ENCODE measurements around the gene RAB15. TPM values are rescaled to one million over a fixed set of nuclear protein-coding genes. Genes with fewer than 3 reads are reported as not detected.

Gene RAB15
- total RNA-seq, 1 experiment from 2014 or later: 7.7 TPM

GRCh38 chr14:64945431-64946178, 26.5 kb downstream of the RAB15 start:
- H3K27ac ChIP-seq: no peak overlapping the region
- H3K4me3 ChIP-seq: no peak overlapping the region
- DNase-seq (ENCODE audit: low read depth in 1 of 2, low spot score in 2 of 2): no peak

GRCh38 chr14:64944861-64945260, 27.3 kb downstream of the RAB15 start:
- Histone ChIP-seq H3K9me3 (replicated peaks) (no peaks in the 10 kb centered on the region), H3K4me3 (no peak overlapping the region), H3K4me1 (replicated peaks) (no peaks in the 10 kb centered on the region), H3K27me3 (replicated peaks) (no peaks in the 10 kb centered on the region), H3K36me3 (no peaks in the 10 kb centered on the region; the same call in 1 of the 2 replicates), H3K27ac (no peak overlapping the region)
- no peak for DNase-seq (ENCODE audit: low read depth in 1 of 2, low spot score in 2 of 2)

More at GRCh38 chr14:64945431-64946178, 26.5 kb downstream of the RAB15 start:
- Histone ChIP-seq H3K27me3 (replicated peaks) (no peaks in the 10 kb centered on the region), H3K9me3 (replicated peaks) (no peaks in the 10 kb centered on the region), H3K4me1 (replicated peaks) (no peaks in the 10 kb centered on the region), H3K36me3 (no peaks in the 10 kb centered on the region; the same call in 1 of the 2 replicates)

- Histone ChIP-seq H3K27me3 (replicated peaks) (no peaks in the 10 kb centered on the region), H3K4me1 (replicated peaks) (no peaks in the 10 kb centered on the region), H3K36me3 (no peaks in the 10 kb centered on the region; the same call in 1 of the 2 replicates), H3K4me3 (no peak overlapping the region), H3K9me3 (replicated peaks) (no peaks in the 10 kb centered on the region), H3K27ac (no peak overlapping the region)
- DNase-seq (ENCODE audit: low read depth in 1 of 2, low spot score in 2 of 2): no peak
Observed at GRCh38 chr14:64944041-64944440, 28.1 kb downstream of the RAB15 start.

GRCh38 chr14:64943556-64943955, 28.6 kb downstream of the RAB15 start:
- Histone ChIP-seq H3K27ac (no peak overlapping the region), H3K9me3 (replicated peaks) (no peaks in the 10 kb centered on the region), H3K4me3 (no peak overlapping the region), H3K4me1 (replicated peaks) (no peaks in the 10 kb centered on the region), H3K36me3 (no peaks in the 10 kb centered on the region; the same call in 1 of the 2 replicates), H3K27me3 (replicated peaks) (no peaks in the 10 kb centered on the region)
- DNase-seq (ENCODE audit: low read depth in 1 of 2, low spot score in 2 of 2): no peak

GRCh38 chr14:64942531-64943111, 29.5 kb downstream of the RAB15 start, which contains the start of gene GPX2:
Gene GPX2, minus strand, starts transcription at chr14:64942745. Its CDS starts 19 bp downstream, at chr14:64942726.
- Histone ChIP-seq H3K27ac (no peak within 1 kb of the TSS), H3K4me3 (no peak within 1 kb of the TSS), H3K36me3 (no peaks in the 10 kb centered on the region; the same call in 1 of the 2 replicates), H3K9me3 (replicated peaks) (no peaks in the 10 kb centered on the region), H3K27me3 (replicated peaks) (no peaks in the 10 kb centered on the region), H3K4me1 (replicated peaks) (no peaks in the 10 kb centered on the region)
- no peak for DNase-seq (ENCODE audit: low read depth in 1 of 2, low spot score in 2 of 2)

- H3K36me3 ChIP-seq: no peaks in the 10 kb centered on the region; the same call in 1 of the 2 replicates
- H3K27ac ChIP-seq: no peak overlapping the region
- no peaks in the 10 kb centered on the region for H3K4me1 ChIP-seq (replicated peaks)
- no peak for DNase-seq (ENCODE audit: low read depth in 1 of 2, low spot score in 2 of 2)
- H3K4me3 ChIP-seq: no peak overlapping the region
- H3K27me3 ChIP-seq (replicated peaks): no peaks in the 10 kb centered on the region
- H3K9me3 ChIP-seq (replicated peaks): no peaks in the 10 kb centered on the region
Observed at GRCh38 chr14:64940336-64940910, 31.7 kb downstream of the RAB15 start.

GRCh38 chr14:64939817-64940190, 32.3 kb downstream of the RAB15 start:
- no peaks in the 10 kb centered on the region for H3K9me3 ChIP-seq (replicated peaks)
- no peaks in the 10 kb centered on the region; the same call in 1 of the 2 replicates for H3K36me3 ChIP-seq
- no peaks in the 10 kb centered on the region for H3K4me1 ChIP-seq (replicated peaks)
- no peak for DNase-seq (ENCODE audit: low read depth in 1 of 2, low spot score in 2 of 2)
- H3K27me3 ChIP-seq (replicated peaks): no peaks in the 10 kb centered on the region
- no peak overlapping the region for H3K27ac ChIP-seq
- no peak overlapping the region for H3K4me3 ChIP-seq

- no peaks in the 10 kb centered on the region for H3K27me3 ChIP-seq (replicated peaks)
- H3K4me3 ChIP-seq: no peak overlapping the region
Observed at GRCh38 chr14:64938972-64939816, 32.9 kb downstream of the RAB15 start.

GRCh38 chr14:64937821-64938193, 34.3 kb downstream of the RAB15 start:
- no peaks in the 10 kb centered on the region for H3K9me3 ChIP-seq (replicated peaks)

More at GRCh38 chr14:64938972-64939816, 32.9 kb downstream of the RAB15 start:
- no peaks in the 10 kb centered on the region for H3K9me3 ChIP-seq (replicated peaks)
- H3K36me3 ChIP-seq: peaks cover 5% of the 10 kb centered on the region; the same call in 1 of the 2 replicates
- no peak overlapping the region for H3K27ac ChIP-seq
- no peak for DNase-seq (ENCODE audit: low read depth in 1 of 2, low spot score in 2 of 2)
- H3K4me1 ChIP-seq (replicated peaks): no peaks in the 10 kb centered on the region

GRCh38 chr14:64937171-64937820, 34.8 kb downstream of the RAB15 start:
- DNase-seq (ENCODE audit: low read depth in 1 of 2, low spot score in 2 of 2): no peak
- H3K27me3 ChIP-seq (replicated peaks): no peaks in the 10 kb centered on the region
- H3K4me3 ChIP-seq: no peak overlapping the region
- H3K4me1 ChIP-seq (replicated peaks): no peaks in the 10 kb centered on the region
- peaks cover 21% of the 10 kb centered on the region for H3K36me3 ChIP-seq
- H3K9me3 ChIP-seq (replicated peaks): no peaks in the 10 kb centered on the region
- H3K27ac ChIP-seq: no peak overlapping the region

More at GRCh38 chr14:64937821-64938193, 34.3 kb downstream of the RAB15 start:
- Histone ChIP-seq H3K4me1 (replicated peaks) (no peaks in the 10 kb centered on the region), H3K27me3 (replicated peaks) (no peaks in the 10 kb centered on the region), H3K27ac (no peak overlapping the region), H3K36me3 (peaks cover 16% of the 10 kb centered on the region), H3K4me3 (no peak overlapping the region)
- DNase-seq (ENCODE audit: low read depth in 1 of 2, low spot score in 2 of 2): no peak

GRCh38 chr14:64935508-64935907, 36.6 kb downstream of the RAB15 start:
- peaks cover 36% of the 10 kb centered on the region for H3K36me3 ChIP-seq
- no peaks in the 10 kb centered on the region for H3K4me1 ChIP-seq (replicated peaks)
- no peak overlapping the region for H3K27ac ChIP-seq
- H3K4me3 ChIP-seq: no peak overlapping the region
- H3K9me3 ChIP-seq (replicated peaks): no peaks in the 10 kb centered on the region
- no peaks in the 10 kb centered on the region for H3K27me3 ChIP-seq (replicated peaks)
- no peak for DNase-seq (ENCODE audit: low read depth in 1 of 2, low spot score in 2 of 2)

- no peaks in the 10 kb centered on the region for H3K4me1 ChIP-seq (replicated peaks)
- H3K36me3 ChIP-seq: peaks cover 42% of the 10 kb centered on the region
- H3K4me3 ChIP-seq: no peak overlapping the region
- H3K9me3 ChIP-seq (replicated peaks): no peaks in the 10 kb centered on the region
- no peaks in the 10 kb centered on the region for H3K27me3 ChIP-seq (replicated peaks)
- no peak overlapping the region for H3K27ac ChIP-seq
- DNase-seq (ENCODE audit: low read depth in 1 of 2, low spot score in 2 of 2): no peak
Observed at GRCh38 chr14:64934338-64934929, 37.7 kb downstream of the RAB15 start.

GRCh38 chr14:64932231-64932630, 39.9 kb downstream of the RAB15 start:
- Histone ChIP-seq H3K4me1 (replicated peaks) (no peaks in the 10 kb centered on the region), H3K27me3 (replicated peaks) (no peaks in the 10 kb centered on the region), H3K4me3 (no peak overlapping the region), H3K36me3 (peaks cover 54% of the 10 kb centered on the region), H3K9me3 (replicated peaks) (no peaks in the 10 kb centered on the region), H3K27ac (no peak overlapping the region)
- no peak for DNase-seq (ENCODE audit: low read depth in 1 of 2, low spot score in 2 of 2)
